Neural cell (in vitro differentiated cells): ENCODE measurements around the gene DDX51.

Source experiments
- EP300 ChIP-seq: fragments of 450-650 bp; conservative IDR thresholded peaks from 2 replicates; pipeline ENCODE4 v1.6.1; 2014; ENCODE audit warnings: antibody characterized with exemption, mild to moderate bottlenecking, moderate library complexity; ENCODE audit not compliant: poor library complexity, severe bottlenecking
- POLR2AphosphoS5 ChIP-seq: IDR thresholded peaks from 2 replicates; pipeline ENCODE4 v1.6.1; 2012
- RAD21 ChIP-seq: fragments of 450-650 bp; conservative IDR thresholded peaks from 2 replicates; pipeline ENCODE4 v1.6.1; 2014; ENCODE audit warnings: antibody characterized with exemption, mild to moderate bottlenecking, moderate library complexity
- REST ChIP-seq: IDR thresholded peaks from 2 replicates; pipeline ENCODE4 v1.6.1; 2012; ENCODE audit warnings: borderline replicate concordance
- SMC3 ChIP-seq: fragments of 450-650 bp; conservative IDR thresholded peaks from 2 replicates; pipeline ENCODE4 v1.6.1; 2014; ENCODE audit warnings: antibody characterized with exemption, mild to moderate bottlenecking, moderate library complexity; ENCODE audit not compliant: poor library complexity
- TF ChIP-seq, protein P1 (sequence below): fragments of 450-650 bp; IDR thresholded peaks from 2 replicates; pipeline ENCODE4 v1.5.1; 2014; ENCODE audit warnings: antibody characterized with exemption, mild to moderate bottlenecking, moderate library complexity; ENCODE audit not compliant: poor library complexity, severe bottlenecking

- TF ChIP-seq, protein P1, sequence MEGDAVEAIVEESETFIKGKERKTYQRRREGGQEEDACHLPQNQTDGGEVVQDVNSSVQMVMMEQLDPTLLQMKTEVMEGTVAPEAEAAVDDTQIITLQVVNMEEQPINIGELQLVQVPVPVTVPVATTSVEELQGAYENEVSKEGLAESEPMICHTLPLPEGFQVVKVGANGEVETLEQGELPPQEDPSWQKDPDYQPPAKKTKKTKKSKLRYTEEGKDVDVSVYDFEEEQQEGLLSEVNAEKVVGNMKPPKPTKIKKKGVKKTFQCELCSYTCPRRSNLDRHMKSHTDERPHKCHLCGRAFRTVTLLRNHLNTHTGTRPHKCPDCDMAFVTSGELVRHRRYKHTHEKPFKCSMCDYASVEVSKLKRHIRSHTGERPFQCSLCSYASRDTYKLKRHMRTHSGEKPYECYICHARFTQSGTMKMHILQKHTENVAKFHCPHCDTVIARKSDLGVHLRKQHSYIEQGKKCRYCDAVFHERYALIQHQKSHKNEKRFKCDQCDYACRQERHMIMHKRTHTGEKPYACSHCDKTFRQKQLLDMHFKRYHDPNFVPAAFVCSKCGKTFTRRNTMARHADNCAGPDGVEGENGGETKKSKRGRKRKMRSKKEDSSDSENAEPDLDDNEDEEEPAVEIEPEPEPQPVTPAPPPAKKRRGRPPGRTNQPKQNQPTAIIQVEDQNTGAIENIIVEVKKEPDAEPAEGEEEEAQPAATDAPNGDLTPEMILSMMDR: no peak
- TF ChIP-seq POLR2AphosphoS5 (no peak), REST (no peak), RAD21 (no peak), EP300 (no peak), SMC3 (no peak)
Observed at GRCh38 chr12:132151145-132151765, 7.1 kb upstream of the DDX51 start.
